Cardiac muscle cell (in vitro differentiated cells and primary cell): Measurements from ENCODE around the gene LPXN. TPM values are rescaled to one million over a fixed set of nuclear protein-coding genes. Genes with fewer than 3 reads are reported as not detected.
"Not testable (repeated sequence)": the region's sequence is repeated elsewhere in the genome, so short reads cannot be mapped to it uniquely, and the experiment has no call there.

Experiments
- DNase-seq, 2 donors: peaks; one replicate each; pipeline versions ENCODE4 v3.0.0 to v3.0.0-alpha.2; 2010 to 2017; ENCODE audit warnings: low read depth in 1 of 2, low spot score in 1 of 2
- H3K27ac ChIP-seq: fragments of 200-600 bp; sonication (generic); 2 replicates; pipeline ENCODE4 v1.5.1; 2016
- H3K27me3 ChIP-seq: fragments of 200-600 bp; sonication (generic); 2 replicates; pipeline ENCODE4 v1.6.0; 2016; ENCODE audit warnings: control low read depth
- H3K36me3 ChIP-seq: fragments of 200-600 bp; sonication (generic); 2 replicates; pipeline ENCODE4 v1.5.1; 2016; ENCODE audit warnings: control low read depth
- H3K4me1 ChIP-seq: fragments of 200-600 bp; sonication (generic); 2 replicates; pipeline ENCODE4 v1.8.1; 2017; ENCODE audit warnings: low read depth, mild to moderate bottlenecking, mixed run types
- H3K4me3 ChIP-seq: fragments of 200-600 bp; sonication (generic); 2 replicates; pipeline ENCODE4 v1.5.1; 2016; ENCODE audit warnings: mild to moderate bottlenecking
- H3K9me3 ChIP-seq: fragments of 200-600 bp; sonication (generic); 2 replicates; pipeline ENCODE4 v1.5.1; 2017; ENCODE audit warnings: low read depth, mild to moderate bottlenecking, control low read depth
- polyA plus RNA-seq: library from polyadenylated mRNA; unstranded; fragments of >200 nt; fragmentation: Nextera tagmentation; extraction: Ambion mirVana; gene quantifications from 2 replicates; pipeline ENCODE4 v1.2.1, GENCODE V29; 2016
- total RNA-seq: library from RNA; depleted of rRNA; stranded (reverse); fragments of >200 nt; gene quantifications from 2 replicates; pipeline ENCODE4 v1.2.3, GENCODE V29; 2016
- TF ChIP-seq, protein P1 (sequence below): IDR thresholded peaks from 2 replicates; pipeline ENCODE4 v1.5.1; 2012; ENCODE audit warnings: low read depth, mild to moderate bottlenecking, low read length

LPXN gene
- total and polyA plus RNA-seq, 2 experiments from 2014 or later: 3.0 to 4.1 TPM

DNA sequence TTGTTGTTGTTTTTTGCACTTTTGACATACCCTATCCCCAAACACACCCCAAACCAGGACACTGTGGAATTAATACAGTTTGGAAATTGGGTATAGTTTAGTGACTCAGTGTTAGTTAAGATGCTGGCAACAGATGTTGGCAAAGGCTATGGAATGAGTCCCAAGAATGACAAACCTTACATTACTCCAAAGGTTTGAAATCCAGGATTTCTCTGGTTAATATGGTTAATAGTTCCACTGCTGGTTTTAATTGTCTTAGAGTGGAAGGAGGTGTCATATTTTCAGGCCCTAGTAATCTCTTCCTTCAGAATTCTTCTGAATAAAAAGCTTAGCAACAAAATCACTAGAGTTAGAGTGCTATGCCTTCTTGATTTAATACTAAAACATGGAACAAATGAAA, 775 bp downstream of the LPXN start:
- no peaks in the 10 kb centered on the region for H3K9me3 ChIP-seq
- no peak overlapping the region for H3K27ac ChIP-seq
- peaks cover 17% of the 10 kb centered on the region for H3K4me1 ChIP-seq
- H3K27me3 ChIP-seq: no peaks in the 10 kb centered on the region
- peak in 1 of 2 donors; percentile 34 for DNase-seq
- H3K4me3 ChIP-seq: no peak overlapping the region
- TF ChIP-seq, protein P1, sequence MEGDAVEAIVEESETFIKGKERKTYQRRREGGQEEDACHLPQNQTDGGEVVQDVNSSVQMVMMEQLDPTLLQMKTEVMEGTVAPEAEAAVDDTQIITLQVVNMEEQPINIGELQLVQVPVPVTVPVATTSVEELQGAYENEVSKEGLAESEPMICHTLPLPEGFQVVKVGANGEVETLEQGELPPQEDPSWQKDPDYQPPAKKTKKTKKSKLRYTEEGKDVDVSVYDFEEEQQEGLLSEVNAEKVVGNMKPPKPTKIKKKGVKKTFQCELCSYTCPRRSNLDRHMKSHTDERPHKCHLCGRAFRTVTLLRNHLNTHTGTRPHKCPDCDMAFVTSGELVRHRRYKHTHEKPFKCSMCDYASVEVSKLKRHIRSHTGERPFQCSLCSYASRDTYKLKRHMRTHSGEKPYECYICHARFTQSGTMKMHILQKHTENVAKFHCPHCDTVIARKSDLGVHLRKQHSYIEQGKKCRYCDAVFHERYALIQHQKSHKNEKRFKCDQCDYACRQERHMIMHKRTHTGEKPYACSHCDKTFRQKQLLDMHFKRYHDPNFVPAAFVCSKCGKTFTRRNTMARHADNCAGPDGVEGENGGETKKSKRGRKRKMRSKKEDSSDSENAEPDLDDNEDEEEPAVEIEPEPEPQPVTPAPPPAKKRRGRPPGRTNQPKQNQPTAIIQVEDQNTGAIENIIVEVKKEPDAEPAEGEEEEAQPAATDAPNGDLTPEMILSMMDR: no peak
- no peaks in the 10 kb centered on the region for H3K36me3 ChIP-seq

DNA sequence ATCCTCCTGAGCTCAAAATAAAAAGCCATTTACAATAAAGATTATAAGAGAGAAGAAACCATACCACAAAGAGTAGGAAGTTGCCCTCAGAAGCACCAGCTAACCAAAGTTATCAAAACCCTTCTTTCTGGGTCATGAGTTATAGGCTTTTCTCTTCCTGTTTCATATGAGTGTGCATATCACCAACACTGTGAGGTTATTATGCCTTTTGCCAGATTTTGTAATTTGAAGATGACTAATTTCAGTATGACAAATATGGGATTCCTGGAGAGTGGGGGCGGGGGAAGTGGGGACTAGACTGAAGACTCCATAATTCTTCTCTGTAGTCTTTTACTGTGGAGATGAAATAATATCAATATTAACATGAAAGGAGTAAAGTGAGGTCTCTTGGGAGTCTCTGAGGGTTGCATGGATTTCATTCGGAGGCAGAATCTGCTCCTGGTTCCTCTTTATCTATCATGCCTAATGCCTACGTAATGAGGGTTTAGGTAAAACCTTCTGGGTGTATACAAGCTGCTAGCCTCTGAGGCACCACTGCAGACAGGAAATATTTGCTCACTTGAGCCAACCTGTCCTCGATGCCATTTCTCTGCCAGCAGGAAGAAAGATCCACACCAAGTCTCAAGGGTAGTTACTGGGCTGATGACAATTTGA, 2.1 kb downstream of the LPXN start:
- Histone ChIP-seq H3K27me3 (no peaks in the 10 kb centered on the region), H3K27ac (no peak overlapping the region), H3K4me1 (peaks cover 17% of the 10 kb centered on the region), H3K36me3 (no peaks in the 10 kb centered on the region), H3K4me3 (no peak overlapping the region), H3K9me3 (no peaks in the 10 kb centered on the region)
- TF ChIP-seq, protein P1: no peak
- peak; percentile 73 to 88 for DNase-seq

DNA sequence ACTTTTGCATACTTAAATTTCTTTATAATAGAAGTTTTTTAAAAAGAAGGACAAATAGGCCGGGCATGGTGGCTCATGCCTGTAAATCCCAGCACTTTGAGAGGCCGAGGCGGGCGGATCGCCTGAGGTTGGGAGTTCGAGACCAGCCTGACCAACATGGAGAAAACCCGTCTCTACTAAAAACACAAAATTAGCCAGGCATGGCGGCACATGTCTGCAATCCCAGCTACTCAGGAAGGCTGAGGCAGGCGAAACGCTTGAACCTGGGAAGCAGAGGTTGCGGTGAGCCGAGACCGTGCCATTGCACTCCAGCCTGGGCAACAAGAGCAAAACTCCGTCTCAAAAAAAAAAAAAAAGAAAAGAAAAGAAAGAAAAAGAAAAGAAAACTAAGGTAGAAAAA, 2.8 kb downstream of the LPXN start:
- H3K27ac ChIP-seq: not testable (repeated sequence)

DNA sequence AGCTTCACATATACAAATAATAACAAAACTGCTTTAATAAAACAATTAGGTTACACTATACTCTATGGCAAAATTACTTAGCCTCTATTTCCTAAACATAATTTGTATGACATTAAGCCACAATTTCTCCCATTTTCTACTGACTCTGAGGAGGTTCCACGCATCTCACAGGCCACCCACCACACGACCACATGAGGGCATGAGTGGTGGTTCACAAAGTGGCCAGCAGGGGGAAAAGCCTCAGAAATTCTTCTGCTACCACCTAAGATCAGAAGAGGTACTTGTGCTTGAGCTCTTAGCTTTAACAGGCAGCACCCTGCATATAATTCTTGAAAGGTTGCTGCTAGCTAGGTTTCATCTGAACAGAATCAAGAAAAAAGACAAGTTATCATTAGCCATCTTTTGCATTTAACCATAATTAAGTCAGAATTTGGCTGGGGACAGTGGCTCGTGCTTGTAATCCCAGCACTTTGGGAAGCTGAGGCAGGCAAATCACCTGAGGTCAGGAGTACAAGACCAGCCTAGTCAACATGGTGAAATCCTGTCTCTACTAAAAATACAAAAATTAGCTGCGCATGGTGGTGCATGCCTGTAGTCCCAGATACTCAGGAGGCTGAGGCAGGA, 7.7 kb downstream of the LPXN start:
- no peaks in the 10 kb centered on the region for H3K9me3 ChIP-seq
- peak; percentile 75 for DNase-seq
- no peak overlapping the region for H3K27ac ChIP-seq
- H3K27me3 ChIP-seq: peaks cover 16% of the 10 kb centered on the region
- TF ChIP-seq, protein P1: peak; percentile 86
- H3K4me3 ChIP-seq: no peak overlapping the region
- peaks cover under 1% of the 10 kb centered on the region for H3K4me1 ChIP-seq
- no peaks in the 10 kb centered on the region for H3K36me3 ChIP-seq

More for the DNA sequence above, 2.8 kb downstream of the LPXN start:
- not testable (repeated sequence) for H3K4me3 ChIP-seq, H3K9me3 ChIP-seq, H3K27me3 ChIP-seq, DNase-seq, H3K36me3 ChIP-seq
- peaks cover 17% of the 10 kb centered on the region for H3K4me1 ChIP-seq

DNA sequence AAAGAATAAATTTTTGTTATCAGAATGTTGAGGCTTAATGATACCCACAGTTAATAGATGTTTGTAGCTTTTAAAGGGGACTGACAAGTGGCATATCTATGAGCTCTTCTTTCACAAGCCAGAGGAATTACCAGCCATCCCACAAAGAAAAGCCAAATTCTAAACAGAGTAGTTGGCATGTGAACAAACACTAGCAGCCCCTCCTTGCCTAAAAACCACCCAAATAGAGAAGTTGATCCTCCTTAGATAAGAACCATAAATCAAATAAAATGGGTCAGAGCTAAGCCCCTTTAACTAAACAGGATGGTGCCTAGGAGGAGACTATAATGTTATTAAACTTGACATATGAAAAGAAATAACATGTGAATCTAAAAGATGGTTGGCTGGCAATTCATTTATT, 11.4 kb downstream of the LPXN start:
- H3K9me3 ChIP-seq: no peaks in the 10 kb centered on the region
- H3K36me3 ChIP-seq: no peaks in the 10 kb centered on the region
- no peak overlapping the region for H3K27ac ChIP-seq
- no peak for DNase-seq
- H3K4me3 ChIP-seq: no peak overlapping the region
- no peaks in the 10 kb centered on the region for H3K4me1 ChIP-seq
- H3K27me3 ChIP-seq: peaks cover 49% of the 10 kb centered on the region
- TF ChIP-seq, protein P1: no peak

DNA sequence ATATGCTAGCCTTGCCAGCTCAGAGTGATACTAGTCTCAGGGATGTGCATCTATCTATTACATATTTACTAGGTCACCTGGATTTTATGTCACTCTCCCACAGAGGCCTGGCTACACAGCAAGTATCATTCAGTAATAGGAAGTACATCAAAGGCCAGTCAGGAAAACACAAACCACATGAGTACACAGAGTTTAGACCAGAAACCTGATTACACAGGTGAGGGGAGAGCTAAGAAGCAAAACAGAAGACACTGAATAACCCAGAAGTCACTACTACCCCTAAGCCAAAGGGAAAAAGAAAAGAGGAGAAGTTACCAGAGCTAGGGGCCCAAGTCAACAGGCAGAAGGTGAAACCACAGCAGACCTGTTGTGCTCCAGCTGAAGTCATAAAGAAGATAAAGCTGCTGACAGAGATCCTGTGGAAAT, 13.3 kb downstream of the LPXN start:
- H3K36me3 ChIP-seq: no peaks in the 10 kb centered on the region
- TF ChIP-seq, protein P1: no peak
- H3K9me3 ChIP-seq: no peaks in the 10 kb centered on the region
- DNase-seq: no peak
- no peaks in the 10 kb centered on the region for H3K4me1 ChIP-seq
- no peak overlapping the region for H3K4me3 ChIP-seq
- H3K27ac ChIP-seq: no peak overlapping the region
- peaks cover 57% of the 10 kb centered on the region for H3K27me3 ChIP-seq
